Epithelial cell of prostate (primary cell): Measurements from ENCODE around the gene FADS1.

Source experiments
- DNase-seq: peaks from one replicate; pipeline ENCODE4 v3.0.0-alpha.2; 2011; ENCODE audit warnings: low read depth, low spot score
- H3K27ac ChIP-seq: fragments of 450-650 bp; 2 replicates; pipeline ENCODE4 v1.5.1; 2017; ENCODE audit warnings: mild to moderate bottlenecking

The FADS1 gene

DNA sequence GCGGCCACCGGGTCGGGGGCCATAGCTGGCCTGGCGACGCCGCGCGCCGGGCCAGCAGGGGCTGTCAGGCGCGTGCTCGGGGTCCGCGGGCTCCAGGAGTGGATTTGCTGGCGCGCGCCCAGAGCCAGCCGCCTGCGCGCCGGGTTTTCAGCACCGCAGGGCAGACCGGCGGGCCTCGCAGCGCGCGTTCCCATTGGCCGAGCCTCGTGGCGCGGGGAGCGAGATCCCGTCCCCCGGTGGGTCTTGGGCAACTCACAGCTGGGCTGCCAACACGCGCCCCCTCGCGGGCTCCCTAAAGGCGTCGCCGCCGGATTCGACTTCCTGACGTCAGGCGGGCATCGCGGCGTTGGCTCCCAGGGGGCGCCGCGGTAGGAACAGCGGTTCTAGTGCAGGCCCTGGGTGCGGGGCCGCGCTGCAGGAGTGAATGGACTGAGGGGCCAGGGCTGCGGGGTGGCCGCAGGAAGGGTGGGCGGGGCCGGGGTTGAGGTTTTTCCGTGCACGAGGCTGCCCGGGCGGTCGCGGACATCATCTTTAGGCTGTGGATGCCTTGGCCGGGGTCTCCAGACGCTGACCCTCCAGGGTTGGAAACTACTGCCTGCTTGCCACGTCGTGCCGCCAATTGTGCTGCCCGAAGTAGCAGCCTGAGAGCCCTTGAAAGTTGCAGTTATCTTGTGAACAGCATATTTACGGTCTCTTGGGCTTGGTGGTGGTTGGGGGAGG, at the start of gene FADS1:
TSS of gene FADS1 (minus strand) at position 268 of the 720 bp plus-strand sequence. CDS start at position 194, 74 bp downstream.
- DNase-seq: peak; percentile 29
- H3K27ac ChIP-seq: peak within 1 kb of the TSS; percentile 83

DNA sequence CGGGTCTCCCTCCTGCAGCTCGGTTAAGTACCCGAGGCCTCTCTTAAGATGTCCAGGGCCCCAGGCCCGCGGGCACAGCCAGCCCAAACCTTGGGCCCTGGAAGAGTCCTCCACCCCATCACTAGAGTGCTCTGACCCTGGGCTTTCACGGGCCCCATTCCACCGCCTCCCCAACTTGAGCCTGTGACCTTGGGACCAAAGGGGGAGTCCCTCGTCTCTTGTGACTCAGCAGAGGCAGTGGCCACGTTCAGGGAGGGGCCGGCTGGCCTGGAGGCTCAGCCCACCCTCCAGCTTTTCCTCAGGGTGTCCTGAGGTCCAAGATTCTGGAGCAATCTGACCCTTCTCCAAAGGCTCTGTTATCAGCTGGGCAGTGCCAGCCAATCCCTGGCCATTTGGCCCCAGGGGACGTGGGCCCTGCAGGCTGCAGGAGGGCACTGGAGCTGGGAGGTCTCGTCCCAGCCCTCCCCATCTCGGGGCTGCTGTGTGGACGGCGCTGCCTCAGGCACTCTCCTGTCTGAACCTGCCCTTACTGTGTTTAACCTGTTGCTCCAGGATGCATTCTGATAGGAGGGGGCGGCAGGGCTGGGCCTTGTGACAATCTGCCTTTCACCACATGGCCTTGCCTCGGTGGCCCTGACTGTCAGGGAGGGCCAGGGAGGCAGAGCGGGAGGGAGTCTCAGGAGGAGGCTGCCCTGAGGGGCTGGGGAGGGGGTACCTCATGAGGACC, 49.6 kb upstream of the FADS1 start:
- H3K27ac ChIP-seq: no peak overlapping the region
- no peak for DNase-seq

DNA sequence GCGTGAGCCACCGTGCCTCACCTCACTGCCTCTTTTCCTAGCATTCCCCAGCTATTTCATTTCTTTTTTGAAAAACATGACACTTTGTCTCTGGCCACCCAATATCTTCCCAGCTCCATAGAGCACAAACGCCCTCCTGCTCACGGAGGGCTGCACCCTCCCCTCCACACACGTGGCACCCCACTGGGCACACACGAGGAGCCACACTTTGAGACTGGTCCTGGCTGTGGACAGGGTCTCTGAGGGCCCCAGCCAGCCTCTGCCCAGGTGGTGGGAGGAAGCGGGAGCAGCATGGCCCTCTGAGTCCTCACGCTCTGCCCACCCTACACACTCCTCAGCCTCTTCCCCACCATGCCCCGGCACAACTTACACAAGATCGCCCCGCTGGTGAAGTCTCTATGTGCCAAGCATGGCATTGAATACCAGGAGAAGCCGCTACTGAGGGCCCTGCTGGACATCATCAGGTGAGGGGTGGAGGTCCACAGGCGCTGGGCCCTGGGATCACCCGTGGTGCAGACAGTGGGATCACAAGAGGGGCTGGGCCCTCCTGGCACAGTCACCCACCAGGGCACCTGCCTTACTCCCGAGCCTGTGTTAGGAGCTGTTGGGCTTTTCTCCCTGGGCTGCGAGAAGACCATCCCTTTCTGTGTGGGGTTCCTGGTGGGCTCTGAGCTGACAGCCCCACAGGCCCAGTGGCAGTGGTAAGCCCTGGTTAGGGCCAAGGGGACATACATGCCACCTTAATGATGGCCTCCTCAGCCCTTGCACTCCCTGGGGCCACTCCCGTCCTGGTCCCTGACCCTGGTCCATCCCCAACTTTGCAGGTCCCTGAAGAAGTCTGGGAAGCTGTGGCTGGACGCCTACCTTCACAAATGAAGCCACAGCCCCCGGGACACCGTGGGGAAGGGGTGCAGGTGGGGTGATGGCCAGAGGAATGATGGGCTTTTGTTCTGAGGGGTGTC, 48.3 kb upstream of the FADS1 start:
- DNase-seq: no peak
- no peak overlapping the region for H3K27ac ChIP-seq

DNA sequence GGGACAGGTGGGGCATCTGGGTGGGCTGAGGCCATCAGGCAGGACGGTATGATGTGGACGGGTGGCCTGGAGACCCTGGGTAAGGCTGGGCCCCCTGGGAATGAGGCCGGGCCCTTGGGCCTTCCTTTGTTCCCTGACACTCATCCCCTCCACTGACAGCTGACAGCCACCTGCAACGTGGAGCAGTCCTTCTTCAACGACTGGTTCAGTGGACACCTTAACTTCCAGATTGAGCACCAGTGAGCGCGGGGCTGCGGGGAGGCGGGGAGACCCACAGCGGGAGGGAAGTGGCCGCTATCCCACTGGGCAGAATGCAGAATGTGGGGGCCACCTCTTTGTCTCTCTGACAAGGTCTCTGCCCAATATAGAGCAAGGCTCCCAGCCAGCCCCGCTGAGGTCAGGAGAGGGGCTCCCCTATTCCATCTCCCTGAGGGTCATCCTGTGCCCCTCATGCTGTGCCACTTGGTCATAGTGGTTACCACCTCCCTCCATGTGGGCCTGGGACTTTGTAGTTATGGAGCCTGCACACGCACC, 46.8 kb upstream of the FADS1 start:
- H3K27ac ChIP-seq: no peak overlapping the region
- no peak for DNase-seq

DNA sequence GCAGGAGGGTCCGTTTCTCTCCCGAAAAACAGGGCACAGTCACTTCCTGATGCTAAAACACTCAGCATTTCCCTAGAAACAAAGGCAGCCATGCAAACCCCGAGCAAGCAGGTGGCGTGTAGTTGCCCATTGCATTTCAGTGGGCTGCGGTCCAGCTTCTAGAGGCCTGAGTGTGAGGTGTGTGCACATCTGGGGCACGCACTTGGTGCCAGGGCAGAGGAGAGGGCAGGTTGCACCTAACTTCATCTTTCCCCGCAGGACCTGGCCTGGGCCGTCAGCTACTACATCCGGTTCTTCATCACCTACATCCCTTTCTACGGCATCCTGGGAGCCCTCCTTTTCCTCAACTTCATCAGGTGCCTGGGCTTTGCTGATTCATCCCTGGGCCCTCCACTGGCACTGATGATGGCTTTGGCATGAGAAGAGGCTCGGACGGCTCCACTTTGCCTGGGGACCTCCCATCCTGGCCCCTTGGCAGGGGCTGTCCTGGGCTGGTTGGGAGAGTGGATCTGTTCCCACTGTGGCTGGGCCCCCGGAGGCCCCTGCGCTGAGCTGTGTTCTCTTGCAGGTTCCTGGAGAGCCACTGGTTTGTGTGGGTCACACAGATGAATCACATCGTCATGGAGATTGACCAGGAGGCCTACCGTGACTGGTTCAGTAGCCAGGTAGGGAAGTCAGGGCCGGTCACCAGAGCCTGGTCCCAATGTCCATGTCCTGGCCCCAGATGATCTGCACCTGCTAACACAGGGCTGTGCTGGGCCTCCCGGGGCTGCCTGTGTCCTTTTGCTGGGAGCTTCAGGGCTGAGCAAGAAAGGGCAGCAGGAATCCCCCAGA, 46.1 kb upstream of the FADS1 start:
- no peak overlapping the region for H3K27ac ChIP-seq
- DNase-seq: no peak

DNA sequence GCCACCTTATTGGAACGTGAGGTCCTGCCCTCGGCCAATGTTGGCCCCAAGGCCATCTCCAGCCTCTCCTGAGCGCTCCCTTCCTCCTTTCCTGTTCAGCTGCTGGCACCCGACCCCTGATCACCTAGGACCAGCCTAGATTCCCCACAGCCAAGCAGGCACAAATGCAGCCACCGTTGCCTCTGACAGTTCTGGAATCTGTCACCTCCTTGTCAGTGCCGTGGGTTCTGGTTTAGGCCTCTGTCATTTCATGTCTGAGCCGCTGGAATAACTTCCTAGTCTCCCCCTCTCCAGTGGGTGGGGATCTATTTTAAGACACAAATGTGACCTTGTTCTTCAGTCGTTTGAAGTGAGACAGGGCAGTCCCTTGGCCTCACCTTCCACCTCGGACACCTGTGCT, 44.8 kb upstream of the FADS1 start:
- H3K27ac ChIP-seq: no peak overlapping the region
- no peak for DNase-seq

DNA sequence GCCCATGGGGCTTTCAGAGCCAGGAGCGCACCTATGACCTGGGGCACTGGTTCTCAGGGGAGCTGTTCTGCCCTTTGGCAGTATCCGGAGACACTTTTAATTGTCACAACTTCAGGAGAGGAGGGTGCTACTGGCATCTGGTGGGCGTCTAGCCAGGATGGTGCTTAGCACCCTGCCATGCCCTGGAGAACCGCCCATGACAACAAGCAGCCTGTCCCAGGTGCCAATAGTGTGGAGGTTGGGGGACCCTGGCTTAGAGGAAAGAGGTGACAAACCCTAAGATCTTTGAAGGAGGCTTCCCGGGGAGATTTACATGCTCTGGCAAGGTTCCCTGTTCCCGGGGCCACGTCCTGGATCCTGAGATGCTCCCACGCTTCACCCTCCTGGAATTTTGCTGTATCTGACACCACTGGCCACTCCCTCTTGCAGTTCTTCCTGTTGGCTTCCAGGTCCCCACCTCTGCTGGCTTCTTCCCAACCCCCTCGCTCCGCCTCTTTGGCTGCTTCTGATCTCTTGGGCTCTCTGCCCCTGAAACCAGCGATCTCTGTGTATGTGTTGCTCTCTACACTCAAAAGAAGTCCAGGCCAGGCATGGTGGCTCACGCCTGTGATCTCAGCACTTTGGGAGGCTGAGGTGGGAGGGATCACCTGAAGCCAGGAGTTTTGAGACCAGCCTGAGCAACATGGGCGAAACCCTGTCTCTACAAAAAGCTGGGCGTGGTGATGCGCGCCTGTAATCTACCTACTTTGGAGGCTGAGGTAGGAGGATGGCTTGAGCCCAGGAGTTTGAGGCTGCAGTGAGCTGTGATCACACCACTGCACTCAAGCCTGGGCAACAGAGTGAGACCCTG, 43.5 kb upstream of the FADS1 start:
- DNase-seq: no peak
- H3K27ac ChIP-seq: no peak overlapping the region

DNA sequence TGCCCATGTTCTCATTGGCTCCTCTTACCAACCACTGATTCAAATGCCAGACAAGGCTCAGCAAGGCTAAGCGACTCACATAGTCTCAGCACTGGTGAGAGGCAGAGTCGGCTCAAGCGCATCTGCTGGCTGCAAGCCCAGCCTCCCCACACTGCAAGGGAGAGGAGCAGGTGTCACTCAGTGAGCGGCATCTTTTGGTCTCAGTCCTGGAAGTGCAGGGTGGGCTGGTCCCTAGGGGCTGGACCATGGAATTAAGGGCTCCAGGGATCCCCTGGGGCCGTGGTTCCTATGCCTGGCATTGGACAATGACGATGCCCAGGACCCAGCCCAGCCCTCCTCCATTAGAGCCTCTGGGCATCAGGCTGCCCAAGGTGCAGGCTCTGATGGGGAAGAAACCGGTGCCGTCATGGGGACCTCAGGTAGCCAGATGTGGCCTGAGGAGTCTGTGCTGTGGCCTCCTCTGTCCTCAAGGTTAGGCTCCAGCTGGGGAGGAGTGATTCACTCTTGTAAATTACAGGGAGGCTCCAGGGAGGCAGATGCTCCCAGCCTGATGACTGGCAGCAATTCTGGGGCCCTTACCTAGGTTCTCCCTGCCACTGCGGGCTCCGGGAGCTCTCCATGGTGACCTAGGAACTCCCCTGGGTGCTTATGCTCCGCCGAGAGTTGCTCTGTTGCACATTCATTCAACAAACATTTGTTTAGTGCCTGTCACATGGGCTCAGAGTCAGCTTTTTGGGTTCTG, 39.3 kb upstream of the FADS1 start:
- DNase-seq: no peak
- no peak overlapping the region for H3K27ac ChIP-seq

DNA sequence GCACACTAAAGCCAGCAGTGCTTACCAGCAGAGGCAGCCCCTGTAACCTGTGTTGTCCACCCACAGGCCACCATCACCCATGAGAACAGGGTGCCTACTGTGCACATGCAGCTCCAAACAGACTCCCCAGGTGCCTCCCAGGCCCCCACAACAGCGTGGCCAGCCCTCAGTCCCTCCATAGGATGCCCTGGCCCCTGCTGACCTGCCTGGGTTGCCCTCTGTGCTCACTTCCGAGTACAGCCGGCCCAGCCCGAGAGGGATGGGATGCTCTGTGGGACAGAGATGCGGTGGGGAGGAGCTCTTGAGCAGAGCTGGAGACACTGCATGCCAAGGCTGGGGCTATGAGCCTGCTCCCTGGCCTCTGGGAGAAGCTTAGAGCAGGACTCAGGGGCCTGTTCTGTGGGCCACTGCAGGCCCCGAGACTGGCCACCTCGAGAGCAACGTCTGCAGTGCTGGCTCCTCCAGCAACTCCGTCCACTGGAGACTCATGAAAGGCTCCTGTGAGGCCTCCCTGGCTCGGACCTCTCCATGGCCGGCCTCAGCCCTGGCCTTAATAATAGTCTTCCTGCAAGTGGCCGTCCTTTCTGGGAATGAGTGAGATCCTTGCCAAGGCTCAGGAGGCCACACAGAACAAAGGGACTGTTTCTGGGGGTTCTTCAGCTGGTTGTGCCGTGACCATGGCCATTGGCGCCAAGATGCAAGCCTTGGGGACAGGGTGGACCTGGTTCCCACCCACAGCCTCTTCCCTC, 38.3 kb upstream of the FADS1 start:
- no peak for DNase-seq
- no peak overlapping the region for H3K27ac ChIP-seq

DNA sequence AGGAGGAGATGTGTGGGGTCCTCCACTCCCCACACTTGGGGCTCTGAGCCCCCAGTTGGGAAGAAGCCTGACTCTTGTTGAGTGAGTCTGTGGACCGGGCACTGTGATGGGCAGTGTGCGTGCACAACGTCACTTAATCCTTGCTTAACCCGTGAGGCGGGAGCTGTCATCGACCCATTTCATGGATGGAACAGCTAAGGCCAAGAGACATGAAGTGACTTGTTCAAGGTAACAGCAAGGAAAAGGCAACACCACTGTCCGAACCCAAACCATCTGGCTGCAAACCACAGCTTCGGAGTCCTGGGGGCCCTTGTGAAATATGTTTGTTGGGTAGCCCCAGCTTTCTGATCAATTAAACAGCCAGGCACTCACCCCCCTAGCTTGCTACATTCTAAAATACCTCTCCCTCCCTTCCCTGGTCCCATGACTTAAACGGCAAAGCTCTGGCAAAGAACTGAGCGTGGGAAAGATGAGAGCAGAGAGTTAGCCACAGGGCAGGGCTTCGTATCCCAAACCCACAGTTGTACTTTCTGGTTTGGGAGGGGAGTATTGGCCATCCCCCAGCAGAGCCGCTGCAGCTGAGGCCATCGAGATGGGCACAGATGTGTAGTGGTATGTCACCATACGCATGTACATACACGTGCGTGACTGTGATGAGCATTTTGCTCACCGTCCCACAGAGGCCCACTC, 37.5 kb upstream of the FADS1 start:
- DNase-seq: no peak

DNA sequence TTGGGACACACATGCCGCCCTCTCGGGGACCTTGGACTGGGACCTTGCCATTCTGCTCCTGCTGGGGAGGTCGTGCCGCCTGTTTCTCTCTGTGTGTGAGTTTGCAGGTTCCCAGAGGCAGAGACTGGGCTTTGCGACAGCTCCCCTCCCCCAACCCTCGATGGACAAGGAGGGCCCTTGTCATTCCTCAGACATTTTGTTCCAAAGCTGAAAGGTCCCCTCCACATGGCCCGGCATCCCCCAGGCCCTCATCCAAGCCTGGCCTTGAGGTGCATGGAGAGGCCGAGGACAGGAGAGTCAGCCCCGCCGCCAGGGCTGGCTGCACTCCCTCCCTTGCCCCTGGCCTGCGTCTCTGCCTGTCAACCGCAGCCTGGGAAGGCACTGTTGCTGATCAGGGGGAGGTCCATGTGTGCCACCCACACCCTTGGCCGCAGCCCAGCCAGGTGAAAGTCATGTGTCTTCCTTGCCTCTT, 36.9 kb upstream of the FADS1 start:
- no peak for DNase-seq

More for the DNA sequence above, 37.5 kb upstream of the FADS1 start:
- H3K27ac ChIP-seq: no peak overlapping the region

DNA sequence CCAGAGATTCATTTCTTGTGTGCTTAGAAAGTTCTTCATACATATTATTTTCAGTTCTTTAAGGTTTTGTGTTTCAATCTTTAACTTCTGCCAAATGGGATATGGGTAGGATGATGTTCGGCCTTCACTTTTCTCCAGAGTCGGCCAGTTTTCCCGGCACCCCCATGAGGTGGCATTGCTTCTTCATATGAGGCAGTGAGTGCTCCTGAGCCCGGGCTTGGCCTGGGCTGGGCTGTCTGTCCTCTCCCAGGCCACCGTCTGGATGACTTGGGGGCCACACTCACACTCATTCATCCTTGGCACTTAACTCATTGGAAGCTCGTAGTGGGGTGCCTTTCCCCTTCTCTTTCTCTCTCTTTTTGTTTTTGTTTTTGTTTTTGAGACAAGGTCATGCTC, 35.1 kb upstream of the FADS1 start:
- no peak overlapping the region for H3K27ac ChIP-seq
- no peak for DNase-seq

More for the DNA sequence above, 36.9 kb upstream of the FADS1 start:
- H3K27ac ChIP-seq: no peak overlapping the region

DNA sequence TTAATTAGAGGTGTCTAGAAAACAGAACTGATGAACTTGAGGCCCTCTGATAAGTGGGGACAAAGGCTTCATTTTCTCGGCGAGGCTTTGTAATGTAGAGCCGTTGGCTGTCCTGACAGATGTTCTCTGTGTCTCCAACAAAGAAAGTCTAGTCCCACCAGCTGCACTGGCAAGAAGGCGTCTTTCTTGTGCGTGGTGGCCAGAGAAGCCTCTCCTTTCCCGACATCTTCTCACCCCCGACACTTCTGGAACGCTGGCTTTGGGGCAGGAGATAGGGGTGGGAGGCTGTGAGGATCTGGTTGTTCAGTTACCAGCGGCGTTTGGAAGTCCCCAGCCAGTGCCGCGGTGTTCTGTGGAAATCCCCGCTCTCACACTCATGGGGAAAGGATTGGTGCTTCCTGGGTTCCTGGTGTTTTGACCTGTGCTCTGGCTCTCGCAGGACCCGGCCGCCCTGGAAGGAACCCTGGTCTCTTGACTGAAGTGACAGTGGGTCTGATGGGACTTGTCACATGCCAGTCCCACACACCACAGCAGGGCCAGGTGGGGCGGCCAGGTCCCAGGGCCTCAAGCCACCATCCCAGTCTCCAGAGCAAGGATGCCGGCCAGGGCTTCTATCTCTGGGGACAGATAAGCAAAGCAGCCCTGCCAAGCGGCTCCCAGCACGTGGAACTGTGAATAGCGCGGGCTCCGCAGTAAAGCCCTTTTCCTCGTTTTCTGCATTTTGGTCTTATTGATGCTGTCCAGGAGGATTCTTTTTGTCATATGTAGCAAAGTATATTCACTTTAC, 34.5 kb upstream of the FADS1 start:
- H3K27ac ChIP-seq: no peak overlapping the region
- no peak for DNase-seq

DNA sequence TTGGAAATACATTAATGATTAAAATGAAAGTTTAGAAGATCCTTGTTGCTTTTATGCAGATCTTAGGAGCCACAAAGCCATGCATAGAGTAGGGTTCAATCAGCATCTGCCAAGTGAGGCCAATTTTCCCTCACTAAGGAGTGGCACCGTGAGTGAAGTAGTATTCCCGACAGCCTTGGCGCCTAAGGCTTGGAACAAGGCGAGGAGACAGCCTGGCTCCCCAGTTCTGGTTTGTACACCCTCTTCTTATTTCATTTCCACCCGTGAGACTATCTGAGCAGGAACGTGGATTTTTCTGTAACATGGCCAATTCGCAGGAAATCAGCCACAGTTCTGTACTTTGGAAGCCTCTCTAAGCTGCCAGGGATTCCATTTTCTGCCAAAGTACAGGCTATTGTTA, 33.9 kb upstream of the FADS1 start:
- no peak for DNase-seq
- H3K27ac ChIP-seq: no peak overlapping the region

DNA sequence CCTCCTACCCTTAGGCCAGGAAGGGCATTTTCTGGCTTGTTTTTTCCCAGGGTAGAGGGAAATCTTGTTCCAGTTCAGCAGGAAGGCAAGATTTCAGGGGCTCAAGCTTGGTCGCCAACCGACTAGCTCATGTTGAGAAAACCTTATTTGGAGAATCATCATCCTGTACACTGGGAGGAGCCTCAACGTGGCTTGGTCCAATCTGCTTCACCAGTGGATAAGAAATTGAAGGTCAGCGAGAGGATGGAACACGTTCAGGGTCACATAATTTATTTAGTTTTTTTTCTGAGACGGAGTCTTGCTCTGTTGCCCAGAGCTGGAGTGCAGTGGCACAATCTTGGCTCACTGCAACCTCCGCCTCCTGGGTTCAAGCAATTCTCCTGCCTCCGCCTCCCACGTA, 31.8 kb upstream of the FADS1 start:
- no peak overlapping the region for H3K27ac ChIP-seq
- DNase-seq: no peak
